ENCODE results near the gene AKAP7. TPM values are rescaled to one million over a fixed set of nuclear protein-coding genes. Genes with fewer than 3 reads are reported as not detected.
"Not testable (repeated sequence)": the region's sequence is repeated elsewhere in the genome, so short reads cannot be mapped to it uniquely, and the experiment has no call there.

AKAP7 gene
- polyA plus RNA-seq, 1 donor (not counting 4 experiments of a cell fraction or from before 2014, with no cell fraction given): 1.7 TPM

DNA sequence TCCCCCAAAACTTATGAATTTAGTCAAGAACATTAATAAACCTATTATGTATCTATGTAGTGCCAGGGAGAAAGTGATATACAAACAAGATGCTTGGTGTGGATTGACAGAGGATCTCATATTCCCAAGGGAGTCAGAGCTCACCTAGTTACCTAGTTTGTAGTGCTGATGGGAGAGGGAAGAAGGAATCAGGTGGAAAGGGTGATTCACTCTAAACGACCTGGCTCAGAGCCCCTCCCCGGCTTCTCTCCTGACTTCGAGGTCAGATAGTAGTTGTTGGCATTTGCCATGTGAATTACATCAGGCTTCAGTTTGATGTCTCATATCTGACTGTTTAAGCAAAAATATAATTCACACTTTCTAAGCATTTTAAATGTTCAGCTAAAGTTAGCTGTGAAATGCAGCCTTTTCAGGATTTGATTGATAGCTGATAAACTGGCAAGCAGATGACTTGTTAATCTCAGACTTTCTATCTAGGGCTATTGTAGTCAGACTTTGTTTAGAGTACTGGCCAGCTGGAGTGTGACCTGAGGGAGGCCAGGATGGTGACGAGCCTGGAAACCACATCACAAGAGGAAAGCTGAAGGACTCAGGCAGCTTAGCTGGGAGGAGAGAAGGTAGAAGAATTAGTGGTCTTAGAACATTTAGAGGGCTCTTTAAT is 123.7 kb downstream of the AKAP7 start:
- DNase-seq (ENCODE audit: low read depth, low spot score): no peak

DNA sequence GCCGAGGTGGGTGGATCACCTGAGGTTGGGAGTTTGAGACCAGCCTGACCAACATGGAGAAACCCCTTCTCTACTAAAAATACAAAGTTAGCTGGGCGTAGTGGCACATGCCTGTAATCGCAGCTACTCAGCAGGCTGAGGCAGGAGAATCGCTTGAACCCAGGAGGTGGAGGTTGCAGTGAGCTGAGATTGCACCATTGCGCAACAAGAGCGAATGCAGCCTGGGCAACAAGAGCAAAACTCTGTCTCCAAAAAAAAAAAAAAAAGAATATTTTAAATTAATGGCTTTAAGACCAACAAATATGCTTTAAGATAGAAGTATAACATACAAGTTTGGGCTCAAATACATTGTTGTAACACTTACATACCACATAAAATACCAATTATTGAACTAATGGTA is 125.7 kb downstream of the AKAP7 start:
- H4K20me1 ChIP-seq (ENCODE audit: control insufficient read depth, extremely low read depth, insufficient read depth, low read length): not testable (repeated sequence)

More for the DNA sequence above, 123.7 kb downstream of the AKAP7 start:
- Histone ChIP-seq H3K9me3 (ENCODE audit: control insufficient read depth, low read depth, low read length) (no peaks in the 10 kb centered on the region), H3K4me1 (ENCODE audit: control insufficient read depth, extremely low read depth, insufficient read depth, low read length) (no peaks in the 10 kb centered on the region), H3K9ac (ENCODE audit: control insufficient read depth, extremely low read depth, insufficient read depth, low read length) (no peak overlapping the region), H3K4me2 (ENCODE audit: control insufficient read depth, extremely low read depth, insufficient read depth, low read depth, low read length) (no peak overlapping the region), H3K79me2 (ENCODE audit: control insufficient read depth, insufficient read depth, low read length) (no peaks in the 10 kb centered on the region), H3K27me3 (ENCODE audit: control insufficient read depth, extremely low read depth, insufficient read depth, low read length) (no peaks in the 10 kb centered on the region), H4K20me1 (ENCODE audit: control insufficient read depth, extremely low read depth, insufficient read depth, low read length) (no peaks in the 10 kb centered on the region), H3K9me1 (ENCODE audit: control insufficient read depth, extremely low read depth, insufficient read depth, low read length) (no peaks in the 10 kb centered on the region), H2AFZ (ENCODE audit: control insufficient read depth, low read length) (no peak overlapping the region), H3K27ac (ENCODE audit: control insufficient read depth, insufficient read depth, low read length) (no peak overlapping the region), H3K4me3 (ENCODE audit: control insufficient read depth in 2 of 3, extremely low read depth in 1 of 3, insufficient read depth in 2 of 3, low read depth in 1 of 3, low read length in 3 of 3) (no peak overlapping the region), H3K36me3 (ENCODE audit: control insufficient read depth in 2 of 2, extremely low read depth in 1 of 2, insufficient read depth in 2 of 2, low read length in 2 of 2) (no peaks in the 10 kb centered on the region)
- TF ChIP-seq EZH2 (IDR thresholded peaks at IDR 0.05; ENCODE audit: low read length): no peak
- TF ChIP-seq, protein P1, sequence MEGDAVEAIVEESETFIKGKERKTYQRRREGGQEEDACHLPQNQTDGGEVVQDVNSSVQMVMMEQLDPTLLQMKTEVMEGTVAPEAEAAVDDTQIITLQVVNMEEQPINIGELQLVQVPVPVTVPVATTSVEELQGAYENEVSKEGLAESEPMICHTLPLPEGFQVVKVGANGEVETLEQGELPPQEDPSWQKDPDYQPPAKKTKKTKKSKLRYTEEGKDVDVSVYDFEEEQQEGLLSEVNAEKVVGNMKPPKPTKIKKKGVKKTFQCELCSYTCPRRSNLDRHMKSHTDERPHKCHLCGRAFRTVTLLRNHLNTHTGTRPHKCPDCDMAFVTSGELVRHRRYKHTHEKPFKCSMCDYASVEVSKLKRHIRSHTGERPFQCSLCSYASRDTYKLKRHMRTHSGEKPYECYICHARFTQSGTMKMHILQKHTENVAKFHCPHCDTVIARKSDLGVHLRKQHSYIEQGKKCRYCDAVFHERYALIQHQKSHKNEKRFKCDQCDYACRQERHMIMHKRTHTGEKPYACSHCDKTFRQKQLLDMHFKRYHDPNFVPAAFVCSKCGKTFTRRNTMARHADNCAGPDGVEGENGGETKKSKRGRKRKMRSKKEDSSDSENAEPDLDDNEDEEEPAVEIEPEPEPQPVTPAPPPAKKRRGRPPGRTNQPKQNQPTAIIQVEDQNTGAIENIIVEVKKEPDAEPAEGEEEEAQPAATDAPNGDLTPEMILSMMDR (optimal IDR thresholded peaks at IDR 0.05 in 1 of 3, IDR thresholded peaks at IDR 0.05 in 1 of 3, conservative IDR thresholded peaks at IDR 0.05 in 1 of 3; ENCODE audit: extremely low read depth in 1 of 3, insufficient read depth in 2 of 3, low read length in 3 of 3): no peak
- FAIRE-seq: no peak
- dilution Hi-C loops (cut with MboI; ENCODE audit: extremely low pct_ligation_motif_present, low sequenced_read_pairs): no loop called here

DNA sequence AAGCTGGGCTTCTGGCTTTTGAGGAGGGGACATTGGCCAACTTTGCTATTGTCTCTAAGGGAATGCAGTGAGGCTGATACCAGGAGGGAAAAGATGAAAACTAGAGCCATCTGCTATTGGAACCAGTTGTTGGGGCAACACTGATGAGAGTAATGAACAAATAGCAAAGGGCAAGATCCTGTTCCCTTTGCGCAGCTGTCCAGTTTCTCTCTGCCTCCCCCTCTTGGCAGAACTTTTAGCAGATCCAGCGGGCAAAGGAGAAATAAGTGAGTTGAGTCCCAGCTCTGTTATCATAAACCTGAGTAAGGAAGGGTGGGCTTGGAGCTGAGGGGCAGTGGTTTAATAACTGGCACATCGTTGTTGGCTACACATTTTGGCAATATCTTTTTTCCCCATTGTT is 126.8 kb downstream of the AKAP7 start:
- no peaks in the 10 kb centered on the region for H3K36me3 ChIP-seq (ENCODE audit: control insufficient read depth in 2 of 2, extremely low read depth in 1 of 2, insufficient read depth in 2 of 2, low read length in 2 of 2)
- no peaks in the 10 kb centered on the region for H3K9me3 ChIP-seq (ENCODE audit: control insufficient read depth, low read depth, low read length)
- dilution Hi-C loops (cut with MboI; ENCODE audit: extremely low pct_ligation_motif_present, low sequenced_read_pairs): no loop called here
- H3K9ac ChIP-seq (ENCODE audit: control insufficient read depth, extremely low read depth, insufficient read depth, low read length): no peak overlapping the region
- no peak overlapping the region for H2AFZ ChIP-seq (ENCODE audit: control insufficient read depth, low read length)
- no peaks in the 10 kb centered on the region for H3K79me2 ChIP-seq (ENCODE audit: control insufficient read depth, insufficient read depth, low read length)
- H3K4me1 ChIP-seq (ENCODE audit: control insufficient read depth, extremely low read depth, insufficient read depth, low read length): no peaks in the 10 kb centered on the region
- FAIRE-seq (no peak), DNase-seq (ENCODE audit: low read depth, low spot score) (no peak)
- no peak overlapping the region for H3K27ac ChIP-seq (ENCODE audit: control insufficient read depth, insufficient read depth, low read length)
- no peaks in the 10 kb centered on the region for H4K20me1 ChIP-seq (ENCODE audit: control insufficient read depth, extremely low read depth, insufficient read depth, low read length)
- no peak for TF ChIP-seq EZH2 (IDR thresholded peaks at IDR 0.05; ENCODE audit: low read length)
- TF ChIP-seq, protein P1 (optimal IDR thresholded peaks at IDR 0.05 in 1 of 3, IDR thresholded peaks at IDR 0.05 in 1 of 3, conservative IDR thresholded peaks at IDR 0.05 in 1 of 3; ENCODE audit: extremely low read depth in 1 of 3, insufficient read depth in 2 of 3, low read length in 3 of 3): peak; percentile 9 to 12 (median 10)
- no peak overlapping the region for H3K4me2 ChIP-seq (ENCODE audit: control insufficient read depth, extremely low read depth, insufficient read depth, low read depth, low read length)
- H3K4me3 ChIP-seq (ENCODE audit: control insufficient read depth in 2 of 3, extremely low read depth in 1 of 3, insufficient read depth in 2 of 3, low read depth in 1 of 3, low read length in 3 of 3): no peak overlapping the region
- no peaks in the 10 kb centered on the region for H3K9me1 ChIP-seq (ENCODE audit: control insufficient read depth, extremely low read depth, insufficient read depth, low read length)
- no peaks in the 10 kb centered on the region for H3K27me3 ChIP-seq (ENCODE audit: control insufficient read depth, extremely low read depth, insufficient read depth, low read length)

More for the DNA sequence above, 125.7 kb downstream of the AKAP7 start:
- H3K36me3 ChIP-seq (ENCODE audit: control insufficient read depth in 2 of 2, extremely low read depth in 1 of 2, insufficient read depth in 2 of 2, low read length in 2 of 2); H3K9me3 ChIP-seq (ENCODE audit: control insufficient read depth, low read depth, low read length); H3K4me1 ChIP-seq (ENCODE audit: control insufficient read depth, extremely low read depth, insufficient read depth, low read length); H3K4me3 ChIP-seq (ENCODE audit: control insufficient read depth in 2 of 3, extremely low read depth in 1 of 3, insufficient read depth in 2 of 3, low read depth in 1 of 3, low read length in 3 of 3); H3K4me2 ChIP-seq (ENCODE audit: control insufficient read depth, extremely low read depth, insufficient read depth, low read depth, low read length); dilution Hi-C loops (cut with MboI; ENCODE audit: extremely low pct_ligation_motif_present, low sequenced_read_pairs); H3K9me1 ChIP-seq (ENCODE audit: control insufficient read depth, extremely low read depth, insufficient read depth, low read length); FAIRE-seq; H2AFZ ChIP-seq (ENCODE audit: control insufficient read depth, low read length); DNase-seq (ENCODE audit: low read depth, low spot score); H3K27ac ChIP-seq (ENCODE audit: control insufficient read depth, insufficient read depth, low read length); H3K9ac ChIP-seq (ENCODE audit: control insufficient read depth, extremely low read depth, insufficient read depth, low read length); H3K27me3 ChIP-seq (ENCODE audit: control insufficient read depth, extremely low read depth, insufficient read depth, low read length); H3K79me2 ChIP-seq (ENCODE audit: control insufficient read depth, insufficient read depth, low read length): not testable (repeated sequence)
